ENCODE data around the gene ANO10.

Gene ANO10

DNA sequence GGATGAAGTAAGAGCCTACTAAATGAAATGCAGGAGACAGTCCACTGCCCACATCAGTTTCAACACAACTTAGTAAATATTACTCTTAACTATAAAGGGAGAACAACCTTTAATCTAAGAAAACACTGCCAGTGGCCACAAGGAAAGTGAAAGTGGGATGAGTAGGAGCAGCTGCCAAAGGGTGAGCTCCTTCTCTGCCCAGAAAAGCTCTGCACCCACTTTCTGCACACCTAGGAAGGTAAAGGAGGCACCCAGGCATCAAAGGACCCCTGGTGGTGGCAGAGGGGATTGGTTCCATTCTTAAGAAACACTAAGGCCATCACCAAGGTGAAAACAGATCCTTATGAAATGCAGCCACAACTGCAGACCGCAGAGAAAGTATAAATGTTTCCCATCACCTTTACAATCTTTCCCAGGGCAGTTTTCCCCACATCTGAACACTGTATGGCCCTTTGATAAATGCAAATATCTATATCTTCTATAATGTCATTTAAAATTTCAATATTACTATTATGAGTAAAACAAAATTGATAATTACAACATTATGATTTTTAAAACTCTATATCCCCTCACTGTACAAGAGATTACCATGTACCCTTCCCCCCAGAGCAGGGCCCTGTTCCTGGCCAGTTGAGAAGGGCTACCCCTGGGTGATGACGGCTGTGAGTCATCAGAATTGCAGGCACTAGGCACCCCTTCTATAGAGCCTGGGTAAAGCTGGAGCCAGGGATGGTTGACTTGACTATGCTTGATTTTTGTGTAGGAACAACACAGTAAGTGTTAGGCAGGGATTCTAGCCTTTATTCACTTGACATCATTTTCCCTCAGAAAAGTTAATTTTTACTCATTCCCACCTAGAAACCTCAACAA, 243.5 kb downstream of the ANO10 start:
- TF ChIP-seq, protein P1, sequence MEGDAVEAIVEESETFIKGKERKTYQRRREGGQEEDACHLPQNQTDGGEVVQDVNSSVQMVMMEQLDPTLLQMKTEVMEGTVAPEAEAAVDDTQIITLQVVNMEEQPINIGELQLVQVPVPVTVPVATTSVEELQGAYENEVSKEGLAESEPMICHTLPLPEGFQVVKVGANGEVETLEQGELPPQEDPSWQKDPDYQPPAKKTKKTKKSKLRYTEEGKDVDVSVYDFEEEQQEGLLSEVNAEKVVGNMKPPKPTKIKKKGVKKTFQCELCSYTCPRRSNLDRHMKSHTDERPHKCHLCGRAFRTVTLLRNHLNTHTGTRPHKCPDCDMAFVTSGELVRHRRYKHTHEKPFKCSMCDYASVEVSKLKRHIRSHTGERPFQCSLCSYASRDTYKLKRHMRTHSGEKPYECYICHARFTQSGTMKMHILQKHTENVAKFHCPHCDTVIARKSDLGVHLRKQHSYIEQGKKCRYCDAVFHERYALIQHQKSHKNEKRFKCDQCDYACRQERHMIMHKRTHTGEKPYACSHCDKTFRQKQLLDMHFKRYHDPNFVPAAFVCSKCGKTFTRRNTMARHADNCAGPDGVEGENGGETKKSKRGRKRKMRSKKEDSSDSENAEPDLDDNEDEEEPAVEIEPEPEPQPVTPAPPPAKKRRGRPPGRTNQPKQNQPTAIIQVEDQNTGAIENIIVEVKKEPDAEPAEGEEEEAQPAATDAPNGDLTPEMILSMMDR (conservative IDR thresholded peaks at IDR 0.05; ENCODE audit: low read depth) = peak; percentile 55
- CTCF ChIA-PET = interaction anchor here (1.0 kb wide), 1 partner anchor 11 kb away, joined by 4 read pairs; no protein-coding TSS in a partner anchor
- POLR2A ChIA-PET (ENCODE audit: low non-redundant PET) = no interaction called here
- DNase-seq (ENCODE audit: low spot score) = peak; percentile 26
- no peak overlapping the region for H3K27ac ChIP-seq

DNA sequence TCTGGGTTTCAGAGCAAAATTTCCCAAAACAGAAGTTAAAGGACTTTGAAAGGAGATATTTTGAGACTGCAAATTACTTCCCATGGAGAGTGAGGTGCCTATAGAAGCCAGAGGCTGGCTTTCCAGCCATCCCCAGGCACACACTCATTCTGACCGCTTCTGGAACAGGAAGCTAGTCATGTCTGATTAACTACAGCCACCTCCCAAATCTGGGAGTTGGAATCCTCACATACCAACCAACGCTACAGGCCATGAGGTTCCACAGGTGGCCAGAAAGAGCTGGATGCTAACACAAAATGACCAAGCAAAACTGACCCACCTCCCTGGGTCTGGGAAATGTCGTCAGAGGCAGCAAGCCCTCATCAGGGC, 248.3 kb downstream of the ANO10 start:
- ChIA-PET POLR2A (ENCODE audit: low non-redundant PET) (no interaction called here), CTCF (no interaction called here)
- DNase-seq (ENCODE audit: low spot score) = no peak
- H3K27ac ChIP-seq = no peak overlapping the region
- TF ChIP-seq, protein P1 (conservative IDR thresholded peaks at IDR 0.05; ENCODE audit: low read depth) = no peak

DNA sequence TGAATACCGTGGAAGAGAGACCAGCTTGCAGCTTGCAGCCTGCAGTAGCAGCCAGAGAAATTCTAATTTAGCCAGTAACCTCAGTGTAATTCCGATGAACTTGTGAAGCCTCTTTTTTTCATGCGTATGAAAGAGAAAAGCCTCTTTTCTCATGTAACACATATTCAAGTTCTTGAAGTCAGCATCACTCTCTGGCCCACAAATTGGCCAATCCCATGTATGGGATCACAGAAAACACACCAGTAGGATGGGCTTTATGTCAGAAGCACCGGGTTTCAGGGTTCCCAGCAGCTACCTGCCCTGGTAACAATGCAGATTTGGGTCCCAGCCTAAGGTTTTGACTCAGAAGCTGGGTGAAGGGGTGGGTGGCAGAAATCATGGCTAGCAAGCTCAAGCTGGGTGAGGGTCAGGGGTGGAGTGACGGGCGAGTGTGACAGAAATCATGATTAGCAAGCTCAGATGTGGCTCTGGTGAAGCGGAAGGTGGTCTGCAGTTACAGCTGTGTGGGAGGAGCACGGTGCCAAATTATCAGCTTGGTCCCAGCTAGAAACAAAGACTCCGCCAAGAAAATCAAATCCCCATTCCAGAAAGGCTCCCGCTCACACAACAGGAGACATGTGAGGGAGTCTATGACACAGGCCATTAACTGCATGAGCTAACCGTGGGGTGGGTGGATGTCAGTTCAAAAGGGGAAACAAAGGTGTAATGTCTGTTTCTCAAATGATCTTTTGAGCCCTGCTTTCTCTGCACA, 248.8 kb downstream of the ANO10 start:
- H3K27ac ChIP-seq = no peak overlapping the region
- no peak for DNase-seq (ENCODE audit: low spot score)
- POLR2A ChIA-PET (ENCODE audit: low non-redundant PET) = no interaction called here
- CTCF ChIA-PET = interaction anchor here (0.6 kb wide), 1 partner anchor 202 kb away, joined by 3 read pairs; no protein-coding TSS in a partner anchor
- TF ChIP-seq, protein P1 (conservative IDR thresholded peaks at IDR 0.05; ENCODE audit: low read depth) = no peak

DNA sequence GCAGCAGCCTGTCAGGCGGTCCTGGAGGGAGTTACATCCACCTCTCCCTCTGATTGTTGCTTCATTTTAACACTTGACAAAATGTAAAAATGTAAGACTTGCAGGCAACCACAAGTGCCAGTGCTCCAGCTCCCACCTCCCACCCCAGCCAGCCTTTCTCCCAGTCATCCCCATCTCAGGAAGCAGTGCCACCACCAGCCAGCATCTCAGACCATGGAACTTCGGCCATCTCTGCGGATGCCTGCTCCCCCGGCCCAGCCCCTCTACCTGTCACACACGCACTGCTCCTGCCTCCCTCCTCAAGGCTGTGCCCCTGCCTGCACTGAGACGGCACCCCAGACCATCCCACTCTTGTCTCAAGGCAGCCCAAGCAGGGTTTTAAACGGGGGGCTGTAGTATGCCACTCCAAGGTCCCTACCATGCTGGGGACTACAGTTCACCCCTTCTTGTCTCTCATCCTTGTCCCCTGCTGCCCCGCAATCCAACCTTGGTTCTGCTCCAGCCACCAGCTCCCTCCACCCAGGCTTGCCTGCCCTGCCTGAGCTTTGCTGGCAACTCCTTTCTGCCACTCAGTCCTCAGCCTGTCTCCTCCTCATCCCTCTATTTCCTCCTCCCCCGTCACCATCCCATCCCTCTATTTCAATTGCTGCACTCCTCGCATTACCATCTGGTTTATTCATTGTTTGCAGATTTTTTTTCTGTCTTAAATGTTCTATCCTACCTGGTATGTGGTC, 249.6 kb downstream of the ANO10 start:
- TF ChIP-seq, protein P1 (conservative IDR thresholded peaks at IDR 0.05; ENCODE audit: low read depth) = no peak
- CTCF ChIA-PET = no interaction called here
- POLR2A ChIA-PET (ENCODE audit: low non-redundant PET) = interaction anchor here (0.5 kb wide), 1 partner anchor 46 kb away, joined by 3 read pairs; no protein-coding TSS in a partner anchor
- H3K27ac ChIP-seq = no peak overlapping the region
- no peak for DNase-seq (ENCODE audit: low spot score)

DNA sequence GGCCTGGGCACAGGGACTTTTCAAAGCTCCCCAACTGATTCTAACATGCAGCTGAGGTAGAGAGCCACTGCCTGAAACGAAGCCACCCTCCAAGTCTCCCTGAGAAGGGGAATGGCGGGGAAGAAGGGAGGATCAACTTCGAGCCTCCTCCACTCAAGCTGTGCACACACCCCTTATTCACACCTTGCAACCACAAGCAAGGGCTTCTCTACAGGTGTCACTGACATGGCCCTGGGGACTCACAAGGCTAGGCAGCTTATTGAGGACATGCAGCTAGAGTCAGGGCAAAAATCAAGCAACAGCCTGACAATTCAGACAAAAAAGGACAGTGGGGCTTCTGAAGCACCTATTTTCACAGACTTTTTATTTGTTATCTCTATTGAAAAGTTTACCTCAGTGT, 250.3 kb downstream of the ANO10 start:
- ChIA-PET CTCF (no interaction called here), POLR2A (ENCODE audit: low non-redundant PET) (interaction anchor here (0.5 kb wide), 1 partner anchor 45 kb away, joined by 3 read pairs; no protein-coding TSS in a partner anchor)
- H3K27ac ChIP-seq = no peak overlapping the region
- TF ChIP-seq, protein P1 (conservative IDR thresholded peaks at IDR 0.05; ENCODE audit: low read depth) = no peak
- no peak for DNase-seq (ENCODE audit: low spot score)
